ENCODE data around the gene CHN1. TPM values are rescaled to one million over a fixed set of nuclear protein-coding genes. Genes with fewer than 3 reads are reported as not detected.

The CHN1 gene
- total and polyA plus RNA-seq, 2 of the 8 experiments (the other 6 are each of a cell fraction or from before 2014, with no cell fraction given) = 54.0 to 65.7 TPM

DNA sequence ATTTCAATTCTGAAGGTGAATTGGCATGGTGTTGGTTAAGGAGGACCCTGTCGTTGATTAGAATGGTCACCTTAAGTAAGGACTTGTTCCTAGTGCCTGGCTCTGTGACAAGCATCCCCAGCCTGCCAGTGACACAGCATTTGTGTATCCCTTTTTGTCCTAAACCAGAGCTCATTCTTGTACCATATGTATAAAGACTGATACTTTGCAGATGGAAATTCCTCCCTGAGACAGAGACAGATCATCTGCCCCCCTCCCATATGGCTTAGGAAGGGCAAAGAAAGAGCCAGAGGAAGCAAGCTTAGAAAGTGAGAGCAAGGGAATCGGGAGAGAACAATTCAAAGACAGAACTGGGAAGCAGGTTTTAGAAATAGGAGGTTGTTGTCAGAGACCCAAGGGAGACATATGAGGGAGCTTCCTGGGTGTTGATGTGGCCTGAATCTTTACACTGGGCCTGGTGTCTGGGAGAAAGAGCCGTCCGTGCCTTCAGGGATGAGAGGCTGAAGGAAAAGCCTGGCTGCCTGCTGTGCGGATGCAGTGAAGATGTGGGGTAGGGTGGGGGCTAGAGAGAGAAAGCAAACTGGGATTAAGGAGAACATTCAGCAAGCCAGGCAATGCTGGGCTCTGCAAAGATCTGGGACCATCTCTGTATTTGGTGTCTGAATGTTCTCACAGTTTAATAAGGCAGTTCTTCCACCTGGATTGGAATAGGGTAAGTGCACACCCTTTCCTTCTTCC is 227.7 kb downstream of the CHN1 start (continued):
- no peak for TF ChIP-seq RAD21 (IDR thresholded peaks at IDR 0.05 in 1 of 2, conservative IDR thresholded peaks at IDR 0.05 in 1 of 2; ENCODE audit: low read depth in 2 of 2, low read length in 2 of 2)

Data from H1 (cell line).